ENCODE data around the gene RYR3.

RYR3 gene

DNA sequence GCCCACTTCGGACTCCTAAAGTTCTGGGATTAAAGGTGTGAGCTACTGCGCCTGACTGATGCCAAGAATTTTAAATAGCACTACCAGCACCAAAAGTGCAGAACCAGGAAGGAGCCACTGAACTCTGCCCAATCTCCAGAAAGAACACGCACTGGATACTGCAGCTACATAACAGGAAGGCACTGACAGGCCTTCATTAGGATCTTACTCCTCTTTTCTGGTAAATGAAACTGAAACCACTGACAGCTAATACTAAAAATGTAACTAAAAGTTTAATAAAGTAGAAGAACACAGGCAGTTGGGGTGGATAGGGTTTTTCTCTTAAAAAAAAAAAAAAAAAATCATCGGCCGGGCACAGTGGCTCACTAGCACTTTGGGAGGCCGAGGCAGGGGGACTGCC, 583.4 kb downstream of the RYR3 start:
- no peak for DNase-seq (ENCODE audit: low read depth)

GRCh38 chr15:33902043-33902442, 591.3 kb downstream of the RYR3 start:
- no peak for DNase-seq (ENCODE audit: low read depth)

DNA sequence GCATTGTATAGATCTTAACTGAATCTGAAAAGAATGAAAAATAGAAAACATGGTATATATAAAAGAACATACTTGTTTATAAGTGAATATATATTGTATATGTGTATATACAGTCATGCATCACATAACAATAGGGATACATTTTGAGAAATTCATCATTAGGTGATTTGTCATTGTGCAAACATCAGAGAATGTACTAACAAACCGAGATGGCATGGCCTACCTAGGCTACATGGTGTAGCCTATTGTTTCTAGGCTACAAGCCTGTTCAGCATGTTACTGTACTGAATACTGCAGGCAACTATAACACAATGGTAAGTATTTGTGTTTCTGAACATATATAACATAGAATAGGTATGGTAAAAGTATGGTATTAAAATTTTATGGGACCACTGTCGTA, 592.9 kb downstream of the RYR3 start:
- DNase-seq (ENCODE audit: low read depth), result no peak

DNA sequence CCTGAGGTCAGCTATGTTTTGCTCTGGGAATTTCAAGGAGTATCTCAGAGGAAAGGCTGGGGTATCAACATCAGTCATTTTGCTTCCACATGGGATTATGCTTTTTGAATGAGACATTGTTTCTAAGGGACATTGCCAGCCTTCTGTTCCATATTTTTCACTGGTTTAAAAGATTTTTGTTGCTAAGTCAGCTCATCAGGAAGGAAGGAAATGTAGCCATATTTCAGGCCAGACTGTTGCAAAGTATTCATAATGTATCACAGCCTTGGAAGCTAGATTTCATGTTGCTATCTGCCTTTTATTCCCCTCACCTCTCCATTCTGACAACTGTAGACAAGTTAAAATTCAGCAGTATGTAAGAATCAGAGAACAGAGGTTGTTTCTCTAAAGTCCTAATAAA, 596.6 kb downstream of the RYR3 start:
- DNase-seq (ENCODE audit: low read depth), result no peak

DNA sequence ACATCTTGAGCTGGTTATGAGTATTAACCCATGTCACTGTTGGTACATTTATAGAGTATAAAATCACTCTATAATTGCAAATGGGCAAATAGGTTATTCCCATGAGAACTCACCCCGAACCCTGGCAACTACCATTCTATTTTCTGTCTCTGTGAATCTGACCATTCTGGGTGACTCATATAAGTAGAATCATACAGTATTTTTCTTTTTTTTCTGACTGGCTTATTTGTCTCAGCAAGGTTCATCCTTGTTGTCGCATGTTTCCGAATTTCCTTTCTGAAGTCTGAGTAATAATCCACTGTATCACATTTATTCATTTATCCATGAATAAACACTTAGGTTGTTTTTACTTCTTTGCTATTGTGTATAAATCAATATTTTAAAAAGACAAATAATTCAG, 597.6 kb downstream of the RYR3 start:
- peak; percentile 48 for DNase-seq (ENCODE audit: low read depth)

- DNase-seq (ENCODE audit: low read depth), result peak; percentile 30
Measured at GRCh38 chr15:33910741-33911140, 600.0 kb downstream of the RYR3 start.

DNA sequence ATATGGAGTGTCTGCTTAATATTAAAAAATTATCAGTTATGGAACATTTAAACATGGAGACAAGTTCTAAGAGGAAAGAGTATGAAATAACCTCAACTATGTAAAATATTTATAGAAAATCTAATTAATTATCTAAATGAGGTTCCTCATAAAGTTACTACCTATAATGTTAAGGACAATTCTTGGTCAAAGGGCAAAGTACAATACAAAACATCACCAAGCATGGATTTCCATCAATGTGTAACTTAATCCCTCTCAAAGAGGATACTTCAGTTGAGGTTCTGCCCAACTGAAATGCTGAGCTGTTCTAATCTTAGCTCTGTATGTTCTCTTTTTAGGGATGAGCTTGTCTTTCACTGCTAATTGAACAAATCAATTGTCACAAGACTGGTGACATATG, 601.6 kb downstream of the RYR3 start:
- no peak for DNase-seq (ENCODE audit: low read depth)

DNA sequence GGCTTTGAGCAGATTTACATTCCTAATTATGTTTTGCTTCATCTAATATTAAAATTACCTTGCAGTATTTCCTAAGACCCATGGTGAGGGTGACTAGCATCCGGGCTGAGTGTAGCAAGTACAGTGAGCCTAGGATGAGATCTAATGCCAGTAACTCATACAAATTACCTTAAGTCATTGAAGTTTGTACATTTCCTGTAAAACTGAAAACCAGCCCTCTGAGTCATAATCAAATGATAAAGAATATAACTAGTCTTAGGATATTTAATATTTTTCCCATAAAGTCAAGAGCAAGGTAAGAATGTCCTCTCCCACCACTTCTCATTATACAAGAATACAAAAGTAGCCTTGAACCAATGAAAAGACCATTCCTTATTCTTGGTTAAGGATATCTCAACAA, 602.7 kb downstream of the RYR3 start:
- peak; percentile 39 for DNase-seq (ENCODE audit: low read depth)

Data from amniotic epithelial cell (primary cell).